ENCODE data around the gene PTGDS.

The PTGDS gene

DNA sequence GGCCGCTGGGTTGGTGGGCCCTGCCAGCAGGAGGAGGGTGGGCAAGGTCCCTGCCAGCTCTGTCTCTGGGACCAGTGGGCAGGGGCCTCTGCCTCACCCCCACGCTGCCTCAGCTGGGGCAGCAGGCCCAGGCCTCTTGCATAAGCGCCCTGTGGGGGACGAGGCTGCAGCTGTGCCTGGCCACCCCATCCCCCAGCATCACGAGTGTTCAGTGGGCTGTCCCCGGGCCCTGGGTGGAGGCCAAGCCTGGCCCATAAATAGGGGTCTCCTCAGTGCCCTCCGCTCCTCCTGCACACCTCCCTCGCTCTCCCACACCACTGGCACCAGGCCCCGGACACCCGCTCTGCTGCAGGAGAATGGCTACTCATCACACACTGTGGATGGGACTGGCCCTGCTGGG, at the start of gene PTGDS:
Gene PTGDS, plus strand, starts transcription at position 282 of the 400 bp plus-strand sequence. Its CDS starts 75 bp downstream, at position 357.
- no peak for DNase-seq

- DNase-seq, result no peak
These were observed 48.7 kb upstream of the PTGDS start for GRCh38 chr9:136928591-136928990.

DNA sequence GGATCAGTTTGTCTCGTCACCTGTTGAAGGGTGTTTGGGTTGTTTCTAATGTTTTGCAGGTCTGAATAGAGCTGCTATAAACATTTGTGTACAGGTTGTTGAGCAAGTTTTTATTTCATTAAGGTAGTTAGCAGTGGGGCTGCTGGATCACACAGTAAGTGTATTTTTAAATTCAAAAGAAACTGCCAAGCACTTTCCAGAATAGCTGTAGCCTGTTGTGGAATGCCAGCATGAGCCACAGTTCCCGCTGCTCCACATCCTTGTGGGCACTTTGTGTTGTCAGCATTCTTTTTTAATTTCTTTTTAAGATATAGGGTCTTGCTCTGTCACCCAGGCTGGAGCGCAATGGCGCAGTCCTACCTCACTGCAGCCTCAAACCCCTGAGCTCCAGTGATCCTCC, 47.3 kb upstream of the PTGDS start:
- DNase-seq, result no peak

GRCh38 chr9:136931611-136932130, 45.6 kb upstream of the PTGDS start:
- DNase-seq, result no peak

GRCh38 chr9:136934277-136934676, 43.0 kb upstream of the PTGDS start:
- no peak for DNase-seq

GRCh38 chr9:136935651-136936050, 41.7 kb upstream of the PTGDS start:
- no peak for DNase-seq

- no peak for DNase-seq
These were observed 40.6 kb upstream of the PTGDS start for GRCh38 chr9:136936645-136937170.

GRCh38 chr9:136937186-136938001, 39.9 kb upstream of the PTGDS start:
- no peak for DNase-seq

DNA sequence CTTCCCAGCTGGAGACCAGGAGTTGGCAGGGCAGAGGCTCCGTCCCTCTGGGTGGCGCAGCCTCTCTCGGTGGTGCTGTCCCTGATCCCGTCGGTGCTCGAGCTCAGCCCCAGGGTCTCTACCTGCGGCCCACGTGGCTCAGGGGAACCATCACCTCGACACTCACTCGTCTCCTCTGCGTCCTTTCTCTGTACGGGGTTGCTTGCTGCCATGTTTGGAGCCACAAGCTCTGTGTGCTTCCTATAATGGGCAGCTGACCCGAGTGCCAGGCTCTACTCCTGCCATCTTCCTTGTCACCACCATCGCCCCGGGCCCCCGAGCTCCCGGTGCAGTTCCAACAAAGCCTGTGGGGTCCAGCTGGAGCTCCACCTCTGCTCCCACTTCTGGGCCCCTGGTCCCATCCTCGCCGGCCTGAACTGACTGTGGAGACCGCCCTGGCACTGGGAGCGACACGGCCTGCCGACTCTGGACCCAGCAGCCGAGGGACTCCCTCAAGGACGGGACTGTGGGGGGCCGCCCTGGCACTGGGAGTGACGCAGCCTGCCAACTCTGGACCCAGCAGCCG, 37.8 kb upstream of the PTGDS start:
- no peak for DNase-seq

DNA sequence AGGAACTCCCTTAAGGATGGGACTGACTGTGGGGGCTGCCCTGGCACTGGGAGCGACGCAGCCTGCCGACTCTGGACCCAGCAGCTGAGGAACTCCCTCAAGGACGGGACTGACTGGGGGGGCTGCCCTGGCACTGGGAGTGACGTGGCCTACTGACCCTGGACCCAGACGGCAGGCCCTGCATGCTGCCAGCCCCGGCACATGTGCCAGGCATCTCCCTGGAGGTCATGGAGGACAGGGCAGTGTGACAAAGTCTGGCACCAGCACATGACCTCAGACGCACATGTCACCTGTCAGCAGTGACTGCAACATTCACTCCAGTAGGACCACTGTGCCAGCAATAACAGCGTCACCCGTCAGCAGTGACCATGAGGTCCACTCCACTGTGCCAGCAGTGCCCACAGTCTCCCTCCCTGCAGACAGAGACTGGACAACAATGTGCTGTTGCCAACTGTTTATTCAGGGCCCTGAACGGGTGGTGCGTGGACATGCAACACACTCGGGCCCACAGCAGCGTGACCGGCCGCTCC, 37.2 kb upstream of the PTGDS start:
- no peak for DNase-seq

GRCh38 chr9:136940526-136941230, 36.6 kb upstream of the PTGDS start:
- no peak for DNase-seq

DNA sequence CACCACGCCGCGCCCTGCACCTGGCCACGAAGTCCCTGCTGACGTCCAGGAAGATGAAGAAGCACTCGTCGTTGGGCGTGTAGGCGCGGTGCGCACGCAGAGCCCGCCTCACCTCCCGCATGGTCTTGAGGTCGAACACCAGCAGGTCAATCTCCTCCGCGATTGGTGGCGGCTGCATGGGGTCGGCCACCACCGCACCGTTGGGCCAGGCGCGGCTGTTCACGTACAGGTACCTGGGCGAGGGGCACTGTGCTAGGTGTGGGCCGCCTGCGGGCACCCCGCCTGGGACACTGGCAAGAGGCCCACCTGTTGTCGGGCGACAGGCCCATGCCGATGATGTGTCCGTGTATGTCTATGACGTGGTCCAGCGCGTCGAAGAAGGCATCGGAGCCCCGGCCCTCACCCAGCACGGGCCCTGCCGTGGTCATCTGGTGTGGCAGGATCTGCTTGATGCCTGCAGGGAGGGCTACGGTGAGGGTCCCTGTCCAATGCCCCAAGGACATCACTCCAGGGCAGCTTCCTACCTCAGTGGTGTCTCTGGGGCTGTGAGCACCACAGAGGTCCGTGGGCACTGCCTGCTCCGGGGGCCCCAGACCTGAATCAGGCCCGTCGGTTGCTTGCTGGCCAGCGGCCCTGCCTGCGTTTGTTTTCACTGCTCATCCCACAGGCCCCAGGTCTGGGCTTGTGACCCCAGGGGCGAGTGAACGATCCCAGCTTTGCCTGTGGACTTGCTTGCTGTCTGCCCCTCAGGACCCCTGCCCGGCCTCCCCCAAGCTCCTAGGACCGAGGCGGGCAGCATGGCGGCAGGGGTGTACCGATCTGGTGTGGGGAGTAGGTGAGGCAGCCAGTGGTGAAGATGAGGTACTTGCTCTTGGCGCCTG, 35.8 kb upstream of the PTGDS start:
- no peak for DNase-seq

DNA sequence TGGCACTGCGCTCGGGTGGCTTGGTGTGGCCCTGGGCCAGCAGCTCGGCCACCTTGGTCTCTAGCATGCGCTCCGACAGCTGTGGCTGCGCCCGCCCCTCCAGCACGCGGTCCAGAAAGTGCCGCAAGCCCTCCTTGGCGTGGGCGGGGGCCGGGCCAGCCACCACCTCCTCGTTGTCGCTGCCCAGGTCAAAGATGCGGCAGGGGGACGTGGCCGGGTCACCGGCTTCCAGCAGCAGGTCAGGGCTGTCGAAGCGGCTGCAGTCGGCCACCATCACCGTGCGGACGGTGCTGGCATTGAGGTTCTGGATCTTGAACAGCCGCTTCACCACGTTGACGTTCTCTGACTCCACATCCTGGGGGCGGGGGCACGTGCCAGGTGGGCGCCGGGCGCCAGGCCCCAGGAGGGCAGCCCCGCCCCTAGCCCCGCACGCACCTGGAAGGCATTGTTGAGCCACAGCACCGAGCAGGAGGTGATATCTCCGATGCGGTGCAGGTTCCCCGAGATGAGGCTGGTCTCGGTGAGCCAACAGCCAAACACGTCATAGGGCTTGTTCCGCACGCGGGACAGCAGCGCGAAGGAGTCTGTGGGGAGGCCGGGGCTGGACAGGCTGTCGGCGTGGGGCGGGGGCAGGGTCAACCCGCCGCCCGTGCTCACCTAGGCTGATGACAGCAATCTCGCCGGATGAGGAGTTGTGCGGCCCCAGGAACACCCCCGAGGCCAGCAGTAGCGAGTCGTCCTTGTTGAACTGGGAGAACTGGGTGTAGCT, 35.0 kb upstream of the PTGDS start:
- DNase-seq, result no peak

GRCh38 chr9:136942881-136943230, 34.4 kb upstream of the PTGDS start:
- DNase-seq, result no peak

- no peak for DNase-seq
These were observed 33.8 kb upstream of the PTGDS start for GRCh38 chr9:136943291-136944211.

DNA sequence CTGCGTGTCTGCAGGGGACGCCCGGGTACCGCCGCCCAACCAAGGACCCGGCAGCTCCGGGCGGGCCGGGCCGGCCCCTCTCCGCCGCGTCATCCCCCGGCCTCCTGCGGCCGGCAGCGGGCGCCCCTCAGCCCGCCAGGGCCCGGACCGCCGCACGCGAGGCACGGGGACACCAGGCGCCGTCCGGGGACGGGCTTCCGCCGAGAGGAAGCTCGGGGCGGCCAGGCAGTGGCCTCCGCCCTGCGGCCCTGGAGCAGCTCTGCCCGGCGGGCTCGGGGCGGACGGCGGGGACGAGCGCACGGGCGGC, 33.1 kb upstream of the PTGDS start:
- peak in 1 of 2 experiments; percentile 47 for DNase-seq

DNA sequence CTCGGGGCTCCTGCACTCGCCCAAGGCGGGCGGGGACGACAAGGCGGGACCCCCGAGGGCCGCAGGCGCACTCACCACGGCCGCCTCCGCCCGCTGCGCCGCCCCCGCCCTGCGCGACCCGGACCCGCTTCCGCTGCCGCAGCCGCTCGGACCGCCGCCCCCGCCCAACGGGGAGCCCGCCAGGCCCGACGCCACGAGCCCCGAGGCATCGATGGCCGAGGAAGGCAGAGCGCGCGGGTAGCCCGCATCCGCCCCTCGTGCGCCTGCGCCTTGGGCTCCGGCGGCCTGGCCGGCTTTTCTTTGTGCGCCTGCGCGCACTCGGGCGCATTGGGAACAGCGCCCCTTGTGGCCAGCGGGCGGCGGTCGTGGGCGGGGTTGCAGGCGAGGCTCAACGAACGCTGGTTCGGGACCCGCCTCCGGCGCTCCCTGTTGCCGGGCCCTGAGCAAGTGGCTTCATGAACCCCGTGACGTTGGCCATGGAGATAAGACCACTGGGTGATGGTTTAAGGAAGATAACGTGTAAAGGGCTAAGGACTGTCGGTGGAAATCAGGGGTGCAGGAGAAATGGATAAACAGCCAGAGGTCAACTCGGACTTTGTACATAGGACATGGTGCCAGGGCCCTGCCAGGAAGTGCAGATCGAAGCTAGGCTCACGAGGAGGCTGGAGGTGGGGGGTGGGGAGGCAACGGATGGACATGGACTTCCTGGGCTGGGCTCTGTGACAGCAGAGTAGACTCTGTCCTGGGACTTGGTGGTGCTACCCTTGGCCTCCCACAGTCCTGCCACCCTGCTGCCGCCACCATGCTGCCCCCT, 32.6 kb upstream of the PTGDS start, which contains the start of the genes C8G and FBXW5:
Gene C8G, plus strand, starts transcription at position 725 of the 814 bp plus-strand sequence. Its CDS starts 78 bp downstream, at position 803.
Gene FBXW5, minus strand, starts transcription at position 220 of the 814 bp plus-strand sequence. CDS start 655 bp downstream, outside the sequence.
- peak; percentile 87 to 97 for DNase-seq

DNA sequence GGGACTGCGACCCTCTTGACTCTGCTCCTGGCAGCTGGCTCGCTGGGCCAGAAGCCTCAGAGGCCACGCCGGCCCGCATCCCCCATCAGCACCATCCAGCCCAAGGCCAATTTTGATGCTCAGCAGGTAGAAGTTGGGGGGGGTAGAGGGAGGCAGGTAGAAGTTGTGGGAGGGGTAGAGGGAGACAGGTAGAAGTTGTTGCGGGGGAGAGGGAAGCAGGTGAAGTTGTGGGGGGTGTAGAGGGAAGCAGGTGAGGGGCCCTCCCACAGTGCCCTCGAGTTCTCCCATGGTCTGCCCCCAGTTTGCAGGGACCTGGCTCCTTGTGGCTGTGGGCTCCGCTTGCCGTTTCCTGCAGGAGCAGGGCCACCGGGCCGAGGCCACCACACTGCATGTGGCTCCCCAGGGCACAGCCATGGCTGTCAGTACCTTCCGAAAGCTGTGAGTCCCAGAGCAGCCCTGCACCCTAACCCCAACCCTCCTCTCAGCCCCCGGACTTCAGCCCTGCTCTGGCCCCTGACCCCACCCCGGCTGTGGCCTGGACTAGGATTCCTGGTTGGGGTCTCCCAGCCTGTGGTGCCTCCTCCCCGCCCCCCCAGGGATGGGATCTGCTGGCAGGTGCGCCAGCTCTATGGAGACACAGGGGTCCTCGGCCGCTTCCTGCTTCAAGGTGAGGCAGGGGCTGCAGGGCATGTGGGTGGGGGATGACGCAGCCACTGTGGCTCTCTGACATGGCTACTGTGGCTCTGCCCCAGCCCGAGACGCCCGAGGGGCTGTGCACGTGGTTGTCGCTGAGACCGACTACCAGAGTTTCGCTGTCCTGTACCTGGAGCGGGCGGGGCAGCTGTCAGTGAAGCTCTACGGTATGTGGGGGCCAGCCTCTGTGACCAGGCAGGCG, 31.7 kb upstream of the PTGDS start:
- DNase-seq, result no peak
